Hindlimb muscle (tissue), 1 donor: ENCODE measurements around the gene SLC25A45. TPM values are rescaled to one million over a fixed set of nuclear protein-coding genes. Genes with fewer than 3 reads are reported as not detected.

Experiments used
- DNase-seq: peaks from one replicate; pipeline ENCODE4 v3.0.0-alpha.2; 2013
- polyA plus RNA-seq: library from polyadenylated mRNA; unstranded; fragments of 120-200 nt; gene quantifications from one replicate; pipeline ENCODE4 v1.2.1, GENCODE V29; 2013; ENCODE audit not compliant: insufficient read length

SLC25A45 gene, protein sequence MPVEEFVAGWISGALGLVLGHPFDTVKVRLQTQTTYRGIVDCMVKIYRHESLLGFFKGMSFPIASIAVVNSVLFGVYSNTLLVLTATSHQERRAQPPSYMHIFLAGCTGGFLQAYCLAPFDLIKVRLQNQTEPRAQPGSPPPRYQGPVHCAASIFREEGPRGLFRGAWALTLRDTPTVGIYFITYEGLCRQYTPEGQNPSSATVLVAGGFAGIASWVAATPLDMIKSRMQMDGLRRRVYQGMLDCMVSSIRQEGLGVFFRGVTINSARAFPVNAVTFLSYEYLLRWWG
- polyA plus RNA-seq, result 10.0 TPM

DNA sequence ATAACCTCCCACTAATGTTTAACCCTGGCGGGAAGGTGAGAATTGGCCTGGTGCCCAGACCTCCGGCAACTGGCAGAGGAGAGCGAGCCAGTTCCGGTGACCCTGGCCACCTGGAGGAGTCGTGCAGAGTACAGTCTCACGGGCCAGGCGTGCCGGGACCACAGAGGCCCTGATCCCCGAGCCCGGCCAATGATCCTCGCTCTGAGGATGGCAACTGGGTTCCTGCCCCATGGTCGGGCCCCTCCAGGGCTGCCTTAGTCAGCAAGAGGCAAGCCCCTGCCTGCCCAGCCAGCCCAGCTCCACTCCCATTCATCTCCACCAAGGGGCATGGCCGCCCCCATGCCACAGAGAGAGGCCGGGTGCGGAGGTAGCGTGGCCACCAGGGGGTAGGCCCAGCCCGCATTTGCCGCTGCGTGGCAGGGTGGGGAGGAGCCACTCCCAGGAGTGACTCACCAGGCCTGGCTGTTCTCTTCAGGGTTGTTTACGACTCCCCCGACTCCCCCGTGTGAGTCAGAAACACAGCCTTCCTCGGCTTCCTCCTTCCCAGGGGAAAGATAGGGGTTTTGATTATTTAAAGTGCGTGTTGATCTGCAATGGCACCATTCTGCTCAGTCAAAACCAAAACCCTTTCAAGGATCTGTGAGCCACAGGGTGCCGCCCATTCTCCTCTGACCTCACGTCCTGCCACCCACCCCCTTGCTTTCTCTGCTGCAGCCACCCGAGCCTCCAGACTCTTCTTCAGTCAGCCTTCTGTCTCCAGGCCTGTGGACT lies at the start of gene SLC25A45:
Gene SLC25A45 (minus strand): TSS at position 614 of the 771 bp plus-strand sequence. CDS start 695 bp downstream, outside the sequence.
- DNase-seq, result peak; percentile 85

DNA sequence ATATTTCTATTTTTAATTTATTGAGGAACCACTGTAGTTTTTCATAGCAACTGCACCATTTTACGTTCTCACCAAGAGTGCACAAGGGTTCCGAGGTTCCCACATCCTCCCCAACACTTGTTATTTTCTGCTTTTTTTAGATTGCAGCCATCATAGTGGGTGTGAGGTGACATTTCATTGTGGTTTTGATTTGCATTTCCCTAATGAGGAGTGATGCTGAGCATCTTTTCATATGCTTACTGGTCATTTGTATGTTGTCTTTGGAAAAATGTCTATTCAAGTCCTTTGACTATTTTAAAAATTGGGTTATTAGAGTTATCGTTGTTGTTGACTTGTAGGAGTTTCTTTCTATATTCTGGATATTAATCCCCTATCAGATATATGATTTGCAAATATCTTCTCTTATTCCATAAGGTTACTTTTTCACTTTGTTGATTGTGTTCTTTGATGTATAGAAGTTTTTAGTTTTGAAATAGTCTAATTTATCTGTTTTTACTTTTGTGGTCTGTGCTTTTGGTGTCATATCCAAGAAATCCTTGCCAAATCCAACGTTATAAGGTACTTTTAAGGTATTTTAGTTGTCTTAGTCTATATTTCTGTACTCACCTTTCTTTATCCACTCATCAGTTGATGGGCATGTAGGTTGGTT lies 49.1 kb upstream of the SLC25A45 start:
- DNase-seq, result no peak

DNA sequence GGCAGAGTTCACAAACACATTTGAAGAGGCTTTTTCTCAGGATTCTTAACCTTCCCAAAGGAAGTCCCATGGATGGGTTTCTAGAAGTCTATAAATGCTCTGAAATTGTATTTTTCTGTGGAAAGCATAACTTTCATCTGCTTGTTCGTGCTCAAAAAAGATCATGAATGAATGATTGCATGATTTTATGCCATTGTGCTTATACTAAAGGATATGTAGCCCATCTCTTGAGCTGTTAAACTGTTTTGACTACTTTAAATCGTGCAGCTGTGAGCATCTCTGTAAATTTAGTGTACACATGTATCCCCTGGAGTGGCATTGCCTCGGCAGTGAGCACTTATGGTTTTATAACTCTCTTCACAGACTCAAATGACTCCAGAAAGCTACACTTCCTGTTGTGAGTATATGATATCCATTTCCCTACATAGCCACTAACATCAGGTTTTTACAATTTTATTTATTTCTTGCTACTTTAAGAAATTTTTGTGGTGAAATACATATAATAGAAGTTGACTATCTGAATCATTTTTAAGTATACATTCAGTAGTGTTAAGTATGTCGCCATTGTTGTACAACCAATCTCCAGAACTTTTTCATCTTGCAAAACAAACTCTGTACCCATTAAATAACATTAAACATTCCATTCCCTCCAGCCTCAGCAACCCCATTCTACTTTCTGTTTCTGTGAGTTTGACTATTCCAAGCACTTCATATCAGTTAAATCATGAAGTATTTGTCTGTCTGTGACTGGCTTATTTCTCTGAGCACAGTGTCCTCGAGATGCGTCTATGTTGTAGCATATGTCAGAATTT lies 48.2 kb upstream of the SLC25A45 start:
- DNase-seq, result no peak

DNA sequence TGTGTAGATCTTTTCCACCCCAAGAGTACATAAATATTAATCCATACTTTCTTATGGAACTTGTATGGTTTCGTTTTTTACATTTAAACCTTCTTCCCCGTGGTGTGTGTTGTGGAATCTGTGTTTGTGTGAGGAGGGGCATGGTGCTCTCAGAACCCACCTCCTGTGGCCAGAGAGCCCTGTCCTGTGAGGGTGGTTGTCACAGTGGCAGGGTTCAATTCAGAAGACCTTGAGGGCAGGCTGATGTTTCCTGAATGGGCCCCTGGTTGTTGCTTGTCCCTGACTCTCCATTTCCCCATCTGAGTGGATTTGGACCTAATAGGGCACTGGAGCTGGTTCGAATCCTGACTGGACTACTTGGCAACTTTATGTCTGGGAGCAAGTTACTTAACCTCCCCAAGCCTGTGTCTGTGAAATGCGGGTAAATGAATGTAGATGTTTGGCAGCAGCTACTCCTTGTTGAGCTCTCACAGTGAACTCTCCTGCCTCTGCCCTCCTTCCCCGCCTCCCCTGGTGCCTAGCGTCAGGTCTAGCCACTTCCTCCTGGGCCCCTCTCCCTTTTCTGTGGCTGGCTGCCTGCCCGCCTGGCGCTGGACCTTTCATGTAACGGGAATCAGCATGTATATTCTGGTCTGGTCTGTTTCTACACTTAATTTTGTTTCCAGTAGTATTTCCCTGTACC lies 47.4 kb upstream of the SLC25A45 start:
- no peak for DNase-seq

DNA sequence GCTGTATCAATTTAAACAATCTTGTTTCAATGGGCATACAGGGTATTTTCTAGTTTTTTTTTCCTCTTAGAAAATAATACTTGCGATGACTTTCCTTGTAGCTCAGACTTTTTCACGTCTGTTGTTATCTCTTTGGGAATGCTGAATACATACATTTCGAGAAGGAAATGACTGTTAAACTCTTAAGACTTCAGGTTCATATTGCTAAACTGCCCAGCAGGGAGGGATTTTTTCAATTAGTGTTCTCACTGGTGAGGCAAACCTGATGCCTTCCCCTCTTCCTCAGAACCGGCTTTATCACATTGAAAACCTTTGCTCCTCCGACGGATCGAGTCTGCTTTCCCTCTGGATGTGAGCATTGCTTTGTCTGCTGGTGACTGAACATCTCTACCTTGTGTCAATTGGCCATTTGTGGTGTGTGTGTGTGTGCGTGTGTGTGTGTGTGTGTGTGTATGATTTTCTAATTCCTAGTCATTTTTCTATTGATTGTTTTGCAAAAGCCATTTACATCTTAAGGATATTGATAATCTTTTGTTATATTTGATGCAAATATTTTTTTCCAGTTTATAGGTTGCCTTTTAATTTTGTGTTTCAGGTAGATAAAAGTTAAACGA lies 46.7 kb upstream of the SLC25A45 start:
- DNase-seq, result no peak

DNA sequence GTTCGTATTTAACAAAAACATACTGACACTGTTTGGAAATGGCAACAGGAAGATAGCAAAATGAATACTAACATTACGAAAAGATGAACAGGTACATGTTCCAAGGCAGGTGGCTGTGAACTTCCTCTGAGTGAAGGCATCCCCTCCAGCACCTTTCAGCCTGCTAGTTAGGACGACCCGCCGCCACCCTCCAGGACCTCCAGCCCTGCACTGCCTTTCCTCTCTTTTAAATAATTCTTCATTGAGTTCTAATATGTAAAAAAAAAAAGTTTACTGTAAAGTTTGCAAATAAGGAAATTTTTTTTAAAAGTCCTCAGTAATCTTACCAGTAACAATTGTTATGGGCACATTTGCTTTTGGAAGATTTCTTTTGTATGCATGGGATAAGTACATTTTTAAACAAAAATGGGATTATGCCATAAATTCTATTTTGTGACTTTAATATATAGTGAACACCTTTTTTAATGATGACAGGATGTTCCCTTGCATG lies 46.2 kb upstream of the SLC25A45 start:
- no peak for DNase-seq

GRCh38 chr11:65427691-65428577 lies 45.5 kb upstream of the SLC25A45 start:
- DNase-seq, result no peak

- no peak for DNase-seq
These were observed 44.6 kb upstream of the SLC25A45 start for GRCh38 chr11:65426839-65427690.

GRCh38 chr11:65425971-65426838 lies 43.8 kb upstream of the SLC25A45 start:
- DNase-seq, result no peak

GRCh38 chr11:65425105-65425970 lies 42.9 kb upstream of the SLC25A45 start:
- no peak for DNase-seq

DNA sequence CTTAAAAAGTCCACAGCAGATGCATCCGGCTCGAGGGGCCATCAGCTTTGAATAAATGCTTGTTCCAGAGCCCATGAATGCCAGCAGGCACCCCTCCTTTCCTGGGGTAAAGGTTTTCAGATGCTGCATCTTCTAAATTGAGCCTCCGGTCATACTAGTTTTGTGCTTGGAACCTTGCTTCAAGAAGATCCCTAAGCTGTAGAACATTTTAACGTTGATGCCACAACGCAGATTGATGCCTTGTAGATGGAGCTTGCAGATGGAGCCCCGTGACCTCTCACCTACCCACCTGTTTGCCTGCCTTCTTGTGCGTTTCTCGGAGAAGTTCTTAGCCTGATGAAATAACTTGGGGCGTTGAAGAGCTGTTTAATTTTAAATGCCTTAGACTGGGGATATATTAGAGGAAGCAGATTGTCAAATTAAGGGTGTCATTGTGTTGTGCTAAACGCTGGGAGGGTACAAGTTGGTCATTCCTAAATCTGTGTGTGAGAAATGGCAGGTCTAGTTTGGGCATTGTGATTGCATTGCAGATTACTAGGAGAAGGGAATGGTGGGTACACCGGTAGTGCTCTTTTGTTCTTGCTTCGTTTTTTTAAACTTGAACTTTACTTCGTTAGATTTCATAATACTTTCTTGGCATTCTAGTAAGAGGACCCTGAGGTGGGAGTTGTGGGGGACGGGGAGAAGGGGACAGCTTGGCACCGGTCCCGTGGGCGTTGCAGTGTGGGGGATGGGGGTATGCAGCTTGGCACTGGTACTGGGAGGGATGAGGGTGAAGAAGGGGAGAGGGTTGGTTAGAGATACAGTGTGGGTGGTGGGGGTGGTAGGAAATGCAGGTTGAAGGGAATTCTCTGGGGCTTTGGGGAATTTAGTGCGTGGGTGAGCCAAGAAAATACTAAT lies 42.0 kb upstream of the SLC25A45 start:
- no peak for DNase-seq

DNA sequence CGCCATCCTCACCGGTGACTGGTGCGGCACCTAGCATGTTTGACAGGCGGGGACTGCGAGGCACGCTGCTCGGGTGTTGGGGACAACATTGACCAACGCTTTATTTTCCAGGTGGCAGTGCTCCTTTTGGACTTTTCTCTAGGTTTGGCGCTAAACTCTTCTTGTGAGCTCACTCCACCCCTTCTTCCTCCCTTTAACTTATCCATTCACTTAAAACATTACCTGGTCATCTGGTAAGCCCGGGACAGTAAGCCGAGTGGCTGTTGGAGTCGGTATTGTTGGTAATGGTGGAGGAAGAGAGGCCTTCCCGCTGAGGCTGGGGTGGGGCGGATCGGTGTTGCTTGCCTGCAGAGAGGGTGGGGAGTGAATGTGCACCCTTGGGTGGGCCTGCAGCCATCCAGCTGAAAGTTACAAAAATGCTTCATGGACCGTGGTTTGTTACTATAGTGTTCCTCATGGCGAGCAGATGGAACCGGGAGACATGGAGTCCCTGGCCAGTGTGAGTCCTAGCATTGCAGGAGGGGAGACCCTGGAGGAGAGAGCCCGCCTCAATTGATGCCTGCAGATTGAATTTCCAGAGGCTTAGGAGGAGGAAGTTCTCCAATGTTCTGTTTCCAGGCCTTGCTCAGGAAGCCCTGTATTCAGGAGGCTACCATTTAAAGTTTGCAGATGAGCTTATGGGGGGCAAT lies 41.2 kb upstream of the SLC25A45 start:
- no peak for DNase-seq

DNA sequence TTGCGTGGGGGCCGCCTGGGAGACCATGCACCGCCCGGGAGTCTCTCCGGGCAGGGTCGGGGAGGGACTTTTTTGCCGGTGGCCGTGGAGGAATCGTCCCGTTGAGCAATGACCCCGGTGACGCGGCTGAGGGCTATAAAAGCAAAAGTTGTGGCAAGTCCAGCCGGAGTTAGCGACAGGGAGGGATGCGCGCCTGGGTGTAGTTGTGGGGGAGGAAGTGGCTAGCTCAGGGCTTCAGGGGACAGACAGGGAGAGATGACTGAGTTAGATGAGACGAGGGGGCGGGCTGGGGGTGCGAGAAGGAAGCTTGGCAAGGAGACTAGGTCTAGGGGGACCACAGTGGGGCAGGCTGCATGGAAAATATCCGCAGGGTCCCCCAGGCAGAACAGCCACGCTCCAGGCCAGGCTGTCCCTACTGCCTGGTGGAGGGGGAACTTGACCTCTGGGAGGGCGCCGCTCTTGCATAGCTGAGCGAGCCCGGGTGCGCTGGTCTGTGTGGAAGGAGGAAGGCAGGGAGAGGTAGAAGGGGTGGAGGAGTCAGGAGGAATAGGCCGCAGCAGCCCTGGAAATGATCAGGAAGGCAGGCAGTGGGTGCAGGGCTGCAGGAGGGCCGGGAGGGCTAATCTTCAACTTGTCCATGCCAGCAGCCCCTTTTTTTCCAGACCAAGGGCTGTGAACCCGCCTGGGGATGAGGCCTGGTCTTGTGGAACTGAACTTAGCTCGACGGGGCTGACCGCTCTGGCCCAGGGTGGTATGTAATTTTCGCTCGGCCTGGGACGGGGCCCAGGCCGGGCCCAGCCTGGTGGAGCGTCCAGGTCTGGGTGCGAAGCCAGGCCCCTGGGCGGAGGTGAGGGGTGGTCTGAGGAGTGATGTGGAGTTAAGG lies 40.4 kb upstream of the SLC25A45 start, which contains the start of gene NEAT1:
Gene NEAT1 (plus strand): TSS at position 166 of the 883 bp plus-strand sequence.
- peak; percentile 94 for DNase-seq
